Bronchial epithelial cell (primary cell): ENCODE results near the gene PPP1R14C. TPM values are rescaled to one million over a fixed set of nuclear protein-coding genes. Genes with fewer than 3 reads are reported as not detected.
A peak's percentile ranks its signal among the peaks of the same experiment; 100 is the strongest.

Experiments
- DNase-seq: peaks from one replicate; pipeline ENCODE4 v3.0.0-alpha.2; 2010; ENCODE audit warnings: low read depth
- FAIRE-seq: peaks from 2 replicates; lab custom pipeline; 2011; peaks lifted over from hg19 to GRCh38; lab: Jason Lieb, UNC
- H3K27me3 ChIP-seq: 2 replicates; pipeline ENCODE4 v1.5.1; 2011; ENCODE audit warnings: low read length; ENCODE audit not compliant: control insufficient read depth, insufficient read depth
- H3K36me3 ChIP-seq: 2 replicates; pipeline ENCODE4 v1.5.1; 2011; ENCODE audit warnings: low read length; ENCODE audit not compliant: control insufficient read depth, insufficient read depth
- H3K4me3 ChIP-seq: 2 replicates; pipeline ENCODE4 v1.5.1; 2011; ENCODE audit warnings: mild to moderate bottlenecking, low read depth, low read length, control low read depth
- CTCF ChIP-seq: IDR thresholded peaks from 2 replicates; pipeline ENCODE4 v1.5.1; 2011; ENCODE audit warnings: mild to moderate bottlenecking, moderate library complexity, low read length, control low read depth, inconsistent platforms; ENCODE audit not compliant: insufficient read depth, severe bottlenecking
- total RNA-seq: library from RNA; depleted of rRNA; stranded (reverse); fragments of >200 nt; gene quantifications from 2 replicates; pipeline ENCODE4 v1.2.1, GENCODE V29; 2014

PPP1R14C gene
- total RNA-seq, 1 donor from 2014 or later: 72.1 TPM

GRCh38 chr6:150270330-150271052 is 127.6 kb downstream of the PPP1R14C start:
- Histone ChIP-seq H3K27me3 (no peaks in the 10 kb centered on the region), H3K36me3 (no peaks in the 10 kb centered on the region), H3K4me3 (no peak overlapping the region)
- FAIRE-seq (no peak), DNase-seq (no peak)
- TF ChIP-seq CTCF: no peak

GRCh38 chr6:150271172-150271500 is 128.3 kb downstream of the PPP1R14C start:
- TF ChIP-seq CTCF: no peak
- Histone ChIP-seq H3K4me3 (no peak overlapping the region), H3K36me3 (no peaks in the 10 kb centered on the region), H3K27me3 (no peaks in the 10 kb centered on the region)
- no peak for FAIRE-seq
- DNase-seq: no peak

GRCh38 chr6:150271501-150272263 is 128.8 kb downstream of the PPP1R14C start:
- no peak for TF ChIP-seq CTCF
- Histone ChIP-seq H3K27me3 (no peaks in the 10 kb centered on the region), H3K4me3 (no peak overlapping the region), H3K36me3 (no peaks in the 10 kb centered on the region)
- FAIRE-seq: no peak
- DNase-seq: no peak

GRCh38 chr6:150272264-150272975 is 129.6 kb downstream of the PPP1R14C start:
- no peaks in the 10 kb centered on the region for H3K36me3 ChIP-seq
- H3K4me3 ChIP-seq: no peak overlapping the region
- DNase-seq: peak; percentile 100
- H3K27me3 ChIP-seq: no peaks in the 10 kb centered on the region
- FAIRE-seq: peak; percentile 98
- no peak for TF ChIP-seq CTCF

GRCh38 chr6:150272976-150273315 is 130.1 kb downstream of the PPP1R14C start:
- Histone ChIP-seq H3K4me3 (no peak overlapping the region), H3K36me3 (no peaks in the 10 kb centered on the region), H3K27me3 (no peaks in the 10 kb centered on the region)
- no peak for TF ChIP-seq CTCF
- no peak for DNase-seq
- no peak for FAIRE-seq
